Spleen (tissue), 7 donors: ENCODE results near the gene SPACDR.

ENCODE experiments used
- CTCF ChIP-seq, 11 experiments: fragments of 200-600 bp in 7 of 11; fragments of 450-650 bp in 4 of 11; sonication (generic) in 4 of 11; IDR thresholded peaks in 8 of 11; conservative IDR thresholded peaks in 3 of 11; 1 replicate in 7 of 11; 2 replicates in 4 of 11; pipeline versions ENCODE4 v1.4.0 to v1.8.0; 2016 to 2021; ENCODE audit warnings: antibody characterized with exemption in 11 of 11, inconsistent platforms in 4 of 11, mild to moderate bottlenecking in 1 of 11
- POLR2A ChIP-seq, 3 donors: fragments of 450-650 bp; IDR thresholded peaks; one replicate each; pipeline ENCODE4 v1.5.1; 2017; ENCODE audit warnings: antibody characterized with exemption in 3 of 3, mild to moderate bottlenecking in 1 of 3
- POLR2AphosphoS5 ChIP-seq, 3 donors: sonication (generic); formaldehyde crosslinking; IDR thresholded peaks; one replicate each; pipeline ENCODE4 v1.5.1; 2017; ENCODE audit warnings: antibody characterized with exemption in 3 of 3
- donor health status: DM: no; HTN: no; CAD: no; lungs with moderate emphysema.
- donor health status: DM: no; HTN: no; CAD: no.
- donor health status: DM: no; HTN: no; CAD: no.

DNA sequence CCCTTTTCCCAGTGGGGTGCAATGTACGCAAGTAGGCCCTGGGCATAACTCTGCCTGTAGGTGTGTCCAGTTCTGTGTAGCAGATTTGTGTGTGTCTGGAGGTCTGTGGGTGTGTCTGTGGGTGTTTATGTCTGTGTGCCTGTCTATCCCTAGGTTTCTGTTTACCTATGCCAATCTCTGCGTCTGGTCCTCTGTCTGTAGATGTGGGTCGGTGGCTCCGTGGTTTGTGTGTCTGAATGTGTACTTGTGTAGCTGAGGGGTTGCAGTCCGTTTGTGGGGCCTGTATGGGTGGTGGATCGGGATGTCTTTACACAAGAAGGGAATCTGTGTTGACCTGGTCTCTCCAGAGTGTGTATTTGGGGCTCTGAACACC is 20.6 kb upstream of the SPACDR start:
- TF ChIP-seq CTCF (IDR thresholded peaks at IDR 0.05 in 8 of 11, conservative IDR thresholded peaks at IDR 0.05 in 3 of 11), result no peak
- TF ChIP-seq POLR2A (IDR thresholded peaks at IDR 0.05), result no peak
- TF ChIP-seq POLR2AphosphoS5 (IDR thresholded peaks at IDR 0.05), result no peak
